WERI-Rb-1 (cell line): Measurements from ENCODE around the gene HMGCS2.
A peak's percentile ranks its signal among the peaks of the same experiment; 100 is the strongest.
"Not testable (repeated sequence)": the region's sequence is repeated elsewhere in the genome, so short reads cannot be mapped to it uniquely, and the experiment has no call there.

Experiments used
- DNase-seq: peaks from one replicate; pipeline ENCODE4 v3.0.0-alpha.2; 2020
- H3K27ac ChIP-seq: fragments of 250-450 bp; sonication (Bioruptor Pico); 2 replicates; pipeline ENCODE4 v1.5.1; 2020; ENCODE audit warnings: mild to moderate bottlenecking, moderate library complexity
- H3K27me3 ChIP-seq: fragments of 250-450 bp; sonication (Bioruptor Pico); 2 replicates; pipeline ENCODE4 v1.5.1; 2021; ENCODE audit warnings: mild to moderate bottlenecking, low read depth, moderate library complexity; ENCODE audit not compliant: insufficient read depth, severe bottlenecking
- H3K36me3 ChIP-seq: fragments of 250-450 bp; sonication (Bioruptor Pico); 2 replicates; pipeline ENCODE4 v1.5.1; 2020; ENCODE audit warnings: mild to moderate bottlenecking, moderate library complexity
- H3K4me3 ChIP-seq: 2 replicates; pipeline ENCODE4 v1.5.1; 2011; ENCODE audit warnings: low read depth, mild to moderate bottlenecking, control low read depth, low read length
- H3K9me3 ChIP-seq: fragments of 250-450 bp; sonication (Bioruptor Pico); 2 replicates; pipeline ENCODE4 v1.5.1; 2021; ENCODE audit warnings: mild to moderate bottlenecking, moderate library complexity; ENCODE audit not compliant: severe bottlenecking
- TF ChIP-seq, protein P1 (sequence below): IDR thresholded peaks from 2 replicates; pipeline ENCODE4 v1.5.1; 2011; ENCODE audit warnings: low read depth, mild to moderate bottlenecking, control low read depth, inconsistent platforms, low read length

The HMGCS2 gene

DNA sequence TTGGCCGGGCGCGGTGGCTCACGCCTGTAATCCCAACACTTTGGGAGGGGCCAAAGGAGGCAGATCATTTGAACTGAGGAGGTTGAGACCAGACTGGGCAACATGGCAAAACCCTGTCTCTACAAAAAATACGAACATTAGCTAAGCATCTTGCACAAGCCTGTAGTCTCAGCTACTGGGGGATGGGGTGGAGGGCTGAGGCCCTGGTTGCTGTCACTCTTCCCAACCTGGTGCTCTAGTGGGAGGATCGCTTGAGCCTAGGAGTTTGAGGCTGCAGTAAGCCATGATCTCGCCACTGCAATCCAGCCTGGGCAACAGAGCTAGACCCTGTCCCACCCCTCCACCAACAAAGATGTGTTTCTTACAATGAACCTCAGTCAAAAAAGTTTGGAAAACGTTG is 54.1 kb downstream of the HMGCS2 start:
- Histone ChIP-seq H3K4me3 (no peak overlapping the region), H3K27me3 (no peaks in the 10 kb centered on the region), H3K27ac (no peak overlapping the region), H3K36me3 (peaks cover 2% of the 10 kb centered on the region; the same call in 1 of the 2 replicates), H3K9me3 (no peaks in the 10 kb centered on the region)
- TF ChIP-seq, protein P1, sequence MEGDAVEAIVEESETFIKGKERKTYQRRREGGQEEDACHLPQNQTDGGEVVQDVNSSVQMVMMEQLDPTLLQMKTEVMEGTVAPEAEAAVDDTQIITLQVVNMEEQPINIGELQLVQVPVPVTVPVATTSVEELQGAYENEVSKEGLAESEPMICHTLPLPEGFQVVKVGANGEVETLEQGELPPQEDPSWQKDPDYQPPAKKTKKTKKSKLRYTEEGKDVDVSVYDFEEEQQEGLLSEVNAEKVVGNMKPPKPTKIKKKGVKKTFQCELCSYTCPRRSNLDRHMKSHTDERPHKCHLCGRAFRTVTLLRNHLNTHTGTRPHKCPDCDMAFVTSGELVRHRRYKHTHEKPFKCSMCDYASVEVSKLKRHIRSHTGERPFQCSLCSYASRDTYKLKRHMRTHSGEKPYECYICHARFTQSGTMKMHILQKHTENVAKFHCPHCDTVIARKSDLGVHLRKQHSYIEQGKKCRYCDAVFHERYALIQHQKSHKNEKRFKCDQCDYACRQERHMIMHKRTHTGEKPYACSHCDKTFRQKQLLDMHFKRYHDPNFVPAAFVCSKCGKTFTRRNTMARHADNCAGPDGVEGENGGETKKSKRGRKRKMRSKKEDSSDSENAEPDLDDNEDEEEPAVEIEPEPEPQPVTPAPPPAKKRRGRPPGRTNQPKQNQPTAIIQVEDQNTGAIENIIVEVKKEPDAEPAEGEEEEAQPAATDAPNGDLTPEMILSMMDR: no peak
- no peak for DNase-seq

GRCh38 chr1:119713749-119714456 is 54.8 kb downstream of the HMGCS2 start:
- DNase-seq: no peak
- TF ChIP-seq, protein P1: no peak

GRCh38 chr1:119713039-119713748 is 55.5 kb downstream of the HMGCS2 start:
- Histone ChIP-seq H3K36me3 (peaks cover 2% of the 10 kb centered on the region; the same call in 1 of the 2 replicates), H3K27me3 (no peaks in the 10 kb centered on the region), H3K9me3 (no peaks in the 10 kb centered on the region), H3K4me3 (peak overlapping the region; percentile 88), H3K27ac (peak overlapping the region; percentile 79)
- peak; percentile 12 for DNase-seq
- TF ChIP-seq, protein P1: no peak

More at GRCh38 chr1:119713749-119714456, 54.8 kb downstream of the HMGCS2 start:
- H3K27ac ChIP-seq: no peak overlapping the region
- H3K4me3 ChIP-seq: no peak overlapping the region
- H3K27me3 ChIP-seq: no peaks in the 10 kb centered on the region
- peaks cover 2% of the 10 kb centered on the region; the same call in 1 of the 2 replicates for H3K36me3 ChIP-seq
- no peaks in the 10 kb centered on the region for H3K9me3 ChIP-seq

DNA sequence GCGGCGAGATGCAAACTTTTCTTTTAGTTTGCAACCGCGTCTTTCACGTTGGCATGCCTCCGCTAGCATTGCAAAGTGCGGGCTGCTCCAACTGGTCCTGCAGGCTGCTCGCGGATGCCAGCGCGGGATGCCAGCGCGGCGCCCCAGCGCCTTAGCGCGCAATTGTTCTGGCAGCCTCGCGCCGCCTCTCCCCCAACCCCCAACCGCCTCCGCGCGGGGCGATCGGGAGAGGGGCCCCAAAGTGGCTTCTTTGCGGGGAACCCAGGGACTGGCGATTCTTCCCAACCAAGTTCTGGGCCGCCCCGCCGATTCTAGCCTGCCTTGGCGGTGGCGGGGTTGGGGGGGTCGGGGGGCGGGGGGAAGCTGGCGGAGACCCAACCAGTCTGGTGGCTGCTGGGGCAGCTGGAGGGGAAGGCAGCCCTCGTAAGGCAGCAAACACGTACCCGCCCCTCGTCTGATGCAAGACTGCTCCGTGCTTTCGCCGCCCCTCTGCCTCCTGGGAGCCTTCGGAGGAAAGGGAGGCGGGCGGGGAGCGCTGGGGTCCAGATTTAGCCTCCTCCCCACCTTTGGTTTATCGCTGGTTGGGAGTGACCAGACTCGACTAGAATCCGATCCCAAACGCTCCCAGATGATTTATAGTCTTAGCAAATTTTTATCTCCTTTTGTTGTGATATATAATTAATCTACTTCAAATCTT is 56.2 kb downstream of the HMGCS2 start:
- H3K36me3 ChIP-seq: peaks cover 2% of the 10 kb centered on the region; the same call in 1 of the 2 replicates

DNA sequence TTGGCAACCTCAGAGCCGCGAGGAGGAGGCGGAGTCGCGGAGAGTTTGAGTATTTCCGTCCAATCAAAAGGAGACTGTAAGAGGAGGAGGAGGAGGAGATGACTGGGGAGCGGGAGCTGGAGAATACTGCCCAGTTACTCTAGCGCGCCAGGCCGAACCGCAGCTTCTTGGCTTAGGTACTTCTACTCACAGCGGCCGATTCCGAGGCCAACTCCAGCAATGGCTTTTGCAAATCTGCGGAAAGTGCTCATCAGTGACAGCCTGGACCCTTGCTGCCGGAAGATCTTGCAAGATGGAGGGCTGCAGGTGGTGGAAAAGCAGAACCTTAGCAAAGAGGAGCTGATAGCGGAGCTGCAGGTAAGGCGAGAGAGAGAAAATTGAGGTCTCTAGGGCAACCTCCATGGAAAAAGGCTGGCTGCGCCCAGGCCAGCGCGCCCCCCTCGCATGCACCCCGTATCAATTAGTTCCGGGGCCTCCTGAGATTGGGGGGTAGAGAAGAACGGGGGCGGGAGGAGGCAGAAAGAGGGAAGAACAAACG is 56.8 kb downstream of the HMGCS2 start, which contains the start of gene PHGDH:
Gene PHGDH, plus strand, starts transcription at position 131 of the 538 bp plus-strand sequence. Its CDS starts 89 bp downstream, at position 220.
- Histone ChIP-seq H3K27me3 (no peaks in the 10 kb centered on the region), H3K9me3 (no peaks in the 10 kb centered on the region), H3K36me3 (peaks cover 2% of the 10 kb centered on the region; the same call in 1 of the 2 replicates), H3K4me3 (peak within 1 kb of the TSS; percentile 88), H3K27ac (peak within 1 kb of the TSS; percentile 79)
- DNase-seq: peak; percentile 56
- TF ChIP-seq, protein P1: no peak

More for the DNA sequence above, 56.2 kb downstream of the HMGCS2 start:
- Histone ChIP-seq H3K4me3 (peak overlapping the region; percentile 88), H3K9me3 (no peaks in the 10 kb centered on the region), H3K27me3 (no peaks in the 10 kb centered on the region), H3K27ac (peak overlapping the region; percentile 79)
- DNase-seq: peak; percentile 70
- TF ChIP-seq, protein P1: no peak

DNA sequence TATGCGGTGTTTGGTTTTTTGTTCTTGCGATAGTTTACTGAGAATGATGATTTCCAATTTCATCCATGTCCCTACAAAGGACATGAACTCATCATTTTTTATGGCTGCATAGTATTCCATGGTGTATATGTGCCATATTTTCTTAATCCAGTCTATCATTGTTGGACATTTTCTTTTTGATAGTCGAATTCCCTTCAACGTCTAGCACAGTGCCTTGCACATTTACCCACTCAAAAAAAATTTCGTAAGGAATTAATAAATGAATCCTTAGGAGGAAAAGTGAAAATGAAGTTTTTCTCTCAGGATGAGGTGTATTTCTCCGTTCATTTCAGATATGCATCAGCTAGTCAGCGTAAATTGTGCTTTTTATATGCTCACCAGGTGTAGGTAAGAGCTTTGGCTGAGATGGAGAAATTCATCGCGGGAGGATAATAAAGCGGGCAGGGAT is 57.3 kb downstream of the HMGCS2 start:
- not testable (repeated sequence) for H3K9me3 ChIP-seq, H3K27ac ChIP-seq, H3K36me3 ChIP-seq, H3K27me3 ChIP-seq, DNase-seq
- H3K4me3 ChIP-seq: peak overlapping the region; percentile 88

DNA sequence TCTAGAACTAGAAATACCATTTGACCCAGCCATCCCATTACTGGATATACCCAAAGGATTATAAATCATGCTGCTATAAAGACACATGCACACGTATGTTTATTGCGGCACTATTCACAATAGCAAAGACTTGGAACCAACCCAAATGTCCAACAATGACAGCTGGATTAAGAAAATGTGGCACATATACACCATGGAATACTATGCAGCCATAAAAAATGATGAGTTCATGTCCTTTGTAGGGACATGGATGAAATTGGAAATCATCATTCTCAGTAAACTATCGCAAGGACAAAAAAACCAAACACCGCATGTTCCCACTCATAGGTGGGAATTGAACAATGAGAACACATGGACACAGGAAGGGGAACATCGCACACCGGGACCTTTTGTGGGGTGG is 62.1 kb downstream of the HMGCS2 start:
- not testable (repeated sequence) for H3K27me3 ChIP-seq, H3K4me3 ChIP-seq, H3K36me3 ChIP-seq, H3K9me3 ChIP-seq, DNase-seq, H3K27ac ChIP-seq
